HUES64 (cell line): ENCODE data around the gene ARRDC5.

ENCODE experiments used
- H3K27ac ChIP-seq: 2 replicates; pipeline ENCODE4 v1.7.0; 2013; ENCODE audit warnings: low read depth, low read length, inconsistent platforms
- H3K27me3 ChIP-seq: 2 replicates; pipeline ENCODE4 v1.6.1; 2013; ENCODE audit warnings: mild to moderate bottlenecking, low read length; ENCODE audit not compliant: insufficient read depth
- H3K36me3 ChIP-seq: 2 replicates; pipeline ENCODE4 v1.6.1; 2013; ENCODE audit warnings: mild to moderate bottlenecking, low read length; ENCODE audit not compliant: insufficient read depth
- H3K4me1 ChIP-seq: 2 replicates; pipeline ENCODE4 v1.6.1; 2013; ENCODE audit warnings: mild to moderate bottlenecking, low read length, moderate library complexity; ENCODE audit not compliant: insufficient read depth
- H3K4me3 ChIP-seq: 2 replicates; pipeline ENCODE4 v1.5.1; 2013; ENCODE audit warnings: mild to moderate bottlenecking, low read length, moderate library complexity
- H3K9ac ChIP-seq: 2 replicates; pipeline ENCODE4 v1.6.1; 2013; ENCODE audit warnings: mild to moderate bottlenecking, low read depth, low read length
- H3K9me3 ChIP-seq: 2 replicates; pipeline ENCODE4 v1.6.1; 2013; ENCODE audit warnings: low read depth, low read length; ENCODE audit not compliant: insufficient read depth
- WGBS: fragments of 150-250, 120-280 bp; methylation state at CpG from one replicate; pipeline ENCODE4 v1.1.7; 2013; ENCODE audit warnings: missing lambda C conversion rate; 5-methylcytosine and 5-hydroxymethylcytosine counted together

ARRDC5 gene

GRCh38 chr19:4923276-4923747 lies 20.6 kb upstream of the ARRDC5 start:
- WGBS, result 93% methylated on average over 21 of the region's 21 CpGs
- no peak overlapping the region for H3K4me3 ChIP-seq
- H3K4me1 ChIP-seq, result peaks cover 9% of the 10 kb centered on the region; the same call in 1 of the 2 replicates
- H3K9ac ChIP-seq, result no peak overlapping the region
- H3K27ac ChIP-seq, result no peak overlapping the region
- no peaks in the 10 kb centered on the region for H3K27me3 ChIP-seq
- peaks cover 33% of the 10 kb centered on the region for H3K36me3 ChIP-seq
- no peaks in the 10 kb centered on the region for H3K9me3 ChIP-seq

DNA sequence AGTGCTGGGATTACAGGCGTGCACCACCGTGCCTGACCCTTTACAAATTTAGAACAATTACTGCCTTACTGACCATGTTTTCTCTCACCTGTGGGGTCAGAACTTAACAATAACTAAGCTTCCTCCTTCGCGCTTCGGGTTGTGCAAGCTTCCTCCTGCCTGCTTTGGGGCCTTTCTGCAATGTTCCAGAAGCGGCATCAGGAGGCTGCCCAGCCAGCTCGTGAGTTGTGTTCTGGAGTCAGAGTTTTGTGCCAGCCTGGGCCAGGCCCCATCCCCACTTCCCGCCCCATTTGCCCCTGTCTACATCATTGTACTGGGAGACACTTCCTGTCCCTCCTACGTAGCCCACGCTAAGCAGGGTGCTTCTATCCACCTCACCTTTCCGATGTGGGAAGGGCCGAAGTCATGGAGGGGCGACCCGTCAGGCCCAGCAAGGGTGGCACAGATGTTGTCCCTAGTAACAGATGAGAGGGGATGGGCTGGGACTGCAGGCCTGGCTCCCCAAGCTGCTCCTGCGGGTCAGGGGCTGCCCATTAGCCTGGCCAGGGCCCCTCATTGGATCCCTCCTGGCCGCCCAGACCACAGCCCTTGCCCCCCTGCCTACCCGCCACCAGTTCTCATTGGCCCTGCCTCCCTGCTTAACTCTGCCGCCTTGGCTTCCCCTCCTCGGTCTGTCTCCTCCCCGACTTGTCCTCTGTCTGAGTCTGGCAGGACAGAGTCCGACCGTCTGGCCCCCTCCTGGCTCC lies 20.0 kb upstream of the ARRDC5 start:
- Histone ChIP-seq H3K27me3 (no peaks in the 10 kb centered on the region), H3K9me3 (no peaks in the 10 kb centered on the region), H3K4me3 (no peak overlapping the region), H3K27ac (no peak overlapping the region), H3K9ac (no peak overlapping the region), H3K4me1 (peaks cover 6% of the 10 kb centered on the region; the same call in 1 of the 2 replicates), H3K36me3 (peaks cover 35% of the 10 kb centered on the region)
- WGBS, result 95% methylated on average over 22 of the region's 22 CpGs

DNA sequence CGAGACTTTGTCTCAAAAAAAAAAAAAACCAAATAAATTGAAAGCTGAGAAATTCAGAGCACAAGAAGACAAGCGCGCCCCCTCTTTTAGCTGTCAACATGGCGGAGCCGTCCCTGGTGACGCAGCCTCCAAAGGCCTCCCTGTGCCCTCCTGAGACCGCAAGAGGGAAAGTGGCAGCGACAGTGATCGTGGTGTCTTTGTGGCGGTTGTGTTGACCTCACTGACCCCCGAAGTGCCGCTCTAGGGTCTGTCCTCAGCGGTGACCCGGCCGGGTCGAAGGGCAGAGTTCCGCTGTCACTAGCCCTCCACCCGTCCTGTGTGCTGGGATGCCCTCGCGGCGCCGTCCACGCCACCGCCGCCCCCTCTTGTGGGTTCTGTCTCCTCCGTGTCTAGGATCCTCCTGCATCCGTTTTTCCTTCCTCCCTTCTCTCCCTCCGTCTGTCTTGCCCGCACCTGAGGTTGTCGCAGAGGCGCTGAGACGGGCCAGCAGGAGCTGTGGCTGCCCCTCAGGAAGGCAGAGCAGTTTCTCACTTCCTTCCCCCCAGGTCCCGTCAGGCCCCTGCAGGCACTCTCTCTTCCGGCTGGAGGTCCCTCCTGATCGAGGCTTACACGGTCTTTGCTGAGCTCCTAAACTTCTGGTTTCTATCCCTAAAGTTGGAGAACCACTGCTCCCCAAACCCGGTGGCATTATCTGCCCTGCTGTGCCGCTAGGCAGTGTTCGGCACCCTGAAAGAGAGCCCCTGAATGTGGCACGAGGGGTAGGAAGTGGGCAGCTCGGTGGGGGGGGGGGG lies 13.8 kb upstream of the ARRDC5 start:
- Histone ChIP-seq H3K9ac (no peak overlapping the region; the same call in 1 of the 2 replicates), H3K9me3 (no peaks in the 10 kb centered on the region), H3K27me3 (no peaks in the 10 kb centered on the region), H3K4me1 (peaks cover 9% of the 10 kb centered on the region; the same call in 1 of the 2 replicates), H3K4me3 (no peak overlapping the region), H3K27ac (no peak overlapping the region), H3K36me3 (peaks cover 73% of the 10 kb centered on the region)
- 96% methylated on average over 40 of the region's 41 CpGs for WGBS

GRCh38 chr19:4914736-4915501 lies 12.2 kb upstream of the ARRDC5 start:
- peaks cover 20% of the 10 kb centered on the region; the same call in 1 of the 2 replicates for H3K4me1 ChIP-seq
- no peaks in the 10 kb centered on the region for H3K9me3 ChIP-seq
- peaks cover 64% of the 10 kb centered on the region for H3K36me3 ChIP-seq
- H3K27me3 ChIP-seq, result no peaks in the 10 kb centered on the region
- no peak overlapping the region for H3K9ac ChIP-seq
- H3K4me3 ChIP-seq, result no peak overlapping the region
- 85% methylated on average over 23 of the region's 23 CpGs for WGBS
- no peak overlapping the region for H3K27ac ChIP-seq

DNA sequence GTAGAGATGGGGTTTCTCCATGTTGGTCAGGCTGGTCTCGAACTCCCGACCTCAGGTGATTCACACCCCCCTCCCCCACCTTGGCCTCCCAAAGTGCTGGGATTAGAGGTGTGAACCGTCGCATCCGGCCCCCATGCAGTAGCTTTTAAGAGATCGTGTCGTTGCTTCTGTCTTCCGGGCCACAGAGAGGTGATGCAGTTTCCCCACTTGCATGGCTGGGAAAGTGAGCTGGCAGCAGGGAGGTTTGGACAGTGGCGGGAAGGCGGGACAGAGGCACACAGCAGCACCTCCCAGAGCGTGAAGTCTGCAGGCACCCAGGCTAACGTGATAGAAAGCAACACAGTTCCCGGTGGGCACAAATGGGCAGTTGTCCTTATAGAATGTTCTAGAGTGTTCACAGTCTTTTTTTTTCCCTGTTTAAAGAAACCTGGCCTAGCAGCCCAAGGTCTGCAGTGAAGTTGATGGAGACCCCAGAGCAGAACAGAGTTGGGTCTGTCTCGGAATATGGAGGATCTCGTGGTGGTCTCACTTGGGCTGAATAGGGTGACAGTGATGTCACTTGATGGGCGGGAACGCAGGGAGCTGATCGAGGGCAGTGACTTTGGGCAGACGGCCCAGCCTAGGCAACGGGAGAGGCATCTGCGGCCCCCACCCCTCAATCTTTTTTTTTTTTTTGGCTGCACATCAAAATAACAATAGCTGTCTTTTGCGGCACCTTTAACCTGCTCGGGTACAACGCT lies 11.5 kb upstream of the ARRDC5 start:
- peaks cover 60% of the 10 kb centered on the region for H3K36me3 ChIP-seq
- H3K27ac ChIP-seq, result no peak overlapping the region
- WGBS, result 89% methylated on average over 24 of the region's 24 CpGs
- no peaks in the 10 kb centered on the region; the same call in 1 of the 2 replicates for H3K27me3 ChIP-seq
- H3K4me1 ChIP-seq, result peaks cover 20% of the 10 kb centered on the region; the same call in 1 of the 2 replicates
- H3K9ac ChIP-seq, result no peak overlapping the region
- no peak overlapping the region for H3K4me3 ChIP-seq
- no peaks in the 10 kb centered on the region for H3K9me3 ChIP-seq

DNA sequence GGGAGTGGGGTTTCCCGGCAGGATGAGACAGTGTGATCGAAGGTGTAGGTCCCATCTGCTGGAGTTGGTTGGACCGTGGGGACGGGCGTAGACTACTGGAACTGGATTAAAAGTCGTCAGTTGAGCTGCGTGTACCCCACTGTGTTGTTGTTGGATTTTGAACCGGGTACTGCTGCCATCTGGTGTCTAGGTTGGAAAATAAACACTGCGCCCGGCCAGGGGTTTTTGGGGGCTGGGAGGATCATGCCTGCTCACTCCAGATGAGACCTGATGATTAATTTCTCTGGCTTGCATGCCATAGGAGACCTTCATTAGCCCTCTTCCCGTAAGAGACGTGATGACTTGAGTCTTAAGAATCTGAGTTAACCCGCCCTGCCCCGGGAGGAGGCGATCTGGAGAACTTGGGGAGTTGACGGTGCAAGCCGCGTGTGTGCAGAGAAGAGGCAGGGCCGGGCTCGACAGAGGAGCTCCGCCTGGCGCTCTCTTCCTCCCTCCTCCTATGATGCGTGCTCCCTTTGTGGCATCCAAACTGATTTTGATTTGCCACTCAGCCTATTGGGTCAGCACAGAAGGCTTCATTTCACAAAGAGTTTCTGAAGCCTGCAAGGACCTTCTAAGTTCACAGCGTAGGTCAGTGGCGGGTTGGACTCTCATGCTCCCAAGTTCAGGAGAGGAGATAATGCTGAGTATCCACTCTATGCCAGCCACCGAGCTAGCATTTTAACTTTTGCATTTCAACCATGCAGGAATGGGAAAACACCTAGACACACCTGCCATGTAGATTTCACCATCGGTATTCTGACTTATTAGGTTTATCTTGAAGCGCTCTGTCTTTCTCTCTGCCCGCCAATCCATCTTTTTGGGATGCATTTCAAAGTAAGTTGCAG lies 9.3 kb upstream of the ARRDC5 start:
- H3K36me3 ChIP-seq, result peaks cover 50% of the 10 kb centered on the region
- H3K9ac ChIP-seq, result peak overlapping the region; percentile 74; the same call in 1 of the 2 replicates
- peak overlapping the region; percentile 39; the same call in 1 of the 2 replicates for H3K27ac ChIP-seq
- H3K27me3 ChIP-seq, result no peaks in the 10 kb centered on the region; the same call in 1 of the 2 replicates
- WGBS, result 64% methylated on average over 29 of the region's 29 CpGs
- H3K9me3 ChIP-seq, result no peaks in the 10 kb centered on the region
- peak overlapping the region; percentile 63; the same call in 1 of the 2 replicates for H3K4me3 ChIP-seq
- peaks cover 27% of the 10 kb centered on the region; the same call in 1 of the 2 replicates for H3K4me1 ChIP-seq

- peak overlapping the region; percentile 63; the same call in 1 of the 2 replicates for H3K4me3 ChIP-seq
- no peaks in the 10 kb centered on the region for H3K9me3 ChIP-seq
- peaks cover 27% of the 10 kb centered on the region; the same call in 1 of the 2 replicates for H3K4me1 ChIP-seq
- H3K27me3 ChIP-seq, result no peaks in the 10 kb centered on the region; the same call in 1 of the 2 replicates
- H3K9ac ChIP-seq, result peak overlapping the region; percentile 74; the same call in 1 of the 2 replicates
- H3K36me3 ChIP-seq, result peaks cover 45% of the 10 kb centered on the region
- WGBS, result 65% methylated on average over 14 of the region's 15 CpGs
- H3K27ac ChIP-seq, result peak overlapping the region; percentile 49
These were observed 8.6 kb upstream of the ARRDC5 start for GRCh38 chr19:4911314-4911713.

DNA sequence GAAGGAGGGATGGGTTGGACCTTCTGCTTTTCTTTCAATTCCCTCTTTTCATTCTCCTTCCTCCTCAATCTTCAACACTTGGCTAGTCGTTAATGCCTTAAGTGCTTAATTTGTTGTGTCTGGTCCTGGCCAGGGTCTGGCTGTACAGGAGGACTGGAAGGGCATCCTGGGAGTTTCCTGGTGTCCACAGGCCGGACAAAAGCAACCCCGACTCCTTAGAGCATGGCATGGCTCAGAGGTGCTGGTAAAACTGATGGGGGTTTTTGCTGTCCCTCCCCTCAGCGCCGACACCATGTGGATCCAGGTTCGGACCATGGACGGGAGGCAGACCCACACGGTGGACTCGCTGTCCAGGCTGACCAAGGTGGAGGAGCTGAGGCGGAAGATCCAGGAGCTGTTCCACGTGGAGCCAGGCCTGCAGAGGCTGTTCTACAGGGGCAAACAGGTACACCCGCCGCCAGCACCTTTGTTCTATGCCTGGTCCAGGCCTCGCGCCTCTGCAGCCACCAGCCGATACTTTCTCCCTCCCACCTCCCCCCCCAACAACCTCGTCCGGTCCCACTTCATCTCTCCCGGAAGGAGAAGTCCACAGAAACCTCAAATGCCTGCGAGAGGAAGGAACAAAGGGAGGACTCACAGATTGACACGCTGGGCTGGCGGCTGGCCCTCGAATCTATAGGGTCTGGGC lies 8.0 kb upstream of the ARRDC5 start:
- Histone ChIP-seq H3K27ac (peak overlapping the region; percentile 49; the same call in 1 of the 2 replicates), H3K9ac (peak overlapping the region; percentile 74), H3K36me3 (peaks cover 41% of the 10 kb centered on the region), H3K27me3 (no peaks in the 10 kb centered on the region; the same call in 1 of the 2 replicates), H3K4me1 (peaks cover 27% of the 10 kb centered on the region; the same call in 1 of the 2 replicates), H3K9me3 (no peaks in the 10 kb centered on the region), H3K4me3 (peak overlapping the region; percentile 63)
- 37% methylated on average over 23 of the region's 23 CpGs for WGBS
